DMS114 treated with DMSO at 0.1 percent for 48 hours (cell line): ENCODE data around the gene LRRC26.

Experiments used
- DNase-seq: peaks from one replicate; lab custom pipeline; 2025; ENCODE audit not compliant: unreplicated experiment; lab: John Stamatoyannopoulos, UW

The LRRC26 gene

GRCh38 chr9:137168904-137169856 lies 671 bp downstream of the LRRC26 start:
- DNase-seq = peak; percentile 32

- DNase-seq = no peak
Measured at GRCh38 chr9:137168573-137168903, 1.3 kb downstream of the LRRC26 start.

- no peak for DNase-seq
Measured at GRCh38 chr9:137167747-137168572, 1.9 kb downstream of the LRRC26 start.

DNA sequence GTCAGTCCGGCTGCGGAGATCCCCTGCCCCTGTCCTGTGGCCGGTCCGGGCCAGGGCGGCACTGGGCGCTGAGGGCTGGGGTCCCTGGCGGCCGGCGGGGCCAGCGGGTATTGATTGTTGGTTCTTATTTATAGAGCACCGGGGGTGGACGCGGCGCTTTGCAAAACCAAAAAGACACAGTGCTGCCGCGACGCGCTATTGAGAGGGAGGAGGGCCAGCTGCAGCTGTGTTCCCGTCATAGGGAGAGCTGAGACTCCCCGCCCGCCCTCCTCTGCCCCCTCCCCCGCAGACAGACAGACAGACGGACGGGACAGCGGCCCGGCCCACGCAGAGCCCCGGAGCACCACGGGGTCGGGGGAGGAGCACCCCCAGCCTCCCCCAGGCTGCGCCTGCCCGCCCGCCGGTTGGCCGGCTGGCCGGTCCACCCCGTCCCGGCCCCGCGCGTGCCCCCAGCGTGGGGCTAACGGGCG lies 2.5 kb downstream of the LRRC26 start:
- DNase-seq = no peak

DNA sequence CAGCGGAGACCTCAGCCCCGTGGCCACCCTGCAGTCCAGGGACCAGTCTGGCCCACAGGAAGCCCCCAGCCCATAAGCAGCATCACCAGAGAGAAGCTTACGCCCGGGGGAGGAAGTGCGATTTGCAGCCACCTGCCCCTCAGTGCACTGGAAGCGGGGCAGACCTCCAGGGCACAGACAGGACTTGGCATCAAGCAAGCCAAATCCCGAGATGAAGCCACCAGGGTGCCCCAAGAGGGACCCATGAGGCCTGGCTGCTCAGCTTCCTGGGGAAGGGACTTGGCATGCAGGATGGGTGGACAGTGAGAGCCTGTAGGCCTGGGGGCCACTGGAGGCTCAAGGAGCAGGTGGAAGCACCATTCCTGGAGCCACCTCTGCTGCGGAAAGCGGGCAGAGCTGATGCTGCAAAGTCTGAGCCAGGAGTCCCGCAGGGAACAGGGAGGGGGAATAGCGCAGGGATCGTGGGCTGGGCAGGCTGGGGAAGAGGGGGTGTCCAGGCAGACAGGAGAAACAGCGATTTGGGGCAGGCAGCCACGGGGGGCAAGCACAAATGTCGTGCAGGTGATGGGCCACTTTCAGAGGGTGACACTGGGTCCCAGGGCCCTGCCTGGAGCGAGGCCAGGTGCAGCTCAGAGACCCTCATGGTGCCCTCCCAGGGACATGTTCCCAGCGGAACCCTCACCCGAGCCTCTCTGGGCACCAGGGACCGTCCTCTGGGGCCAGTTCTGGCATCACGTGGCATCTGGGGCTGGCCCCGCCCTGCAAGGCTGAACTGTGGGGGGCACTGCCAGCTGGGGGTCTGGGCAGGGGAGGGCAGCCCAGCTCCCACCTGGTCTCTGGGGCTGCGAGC lies 3.2 kb downstream of the LRRC26 start:
- DNase-seq = no peak

- DNase-seq = no peak
Measured at GRCh38 chr9:137165250-137165836, 4.5 kb downstream of the LRRC26 start.

GRCh38 chr9:137164370-137165249 lies 5.2 kb downstream of the LRRC26 start:
- no peak for DNase-seq

DNA sequence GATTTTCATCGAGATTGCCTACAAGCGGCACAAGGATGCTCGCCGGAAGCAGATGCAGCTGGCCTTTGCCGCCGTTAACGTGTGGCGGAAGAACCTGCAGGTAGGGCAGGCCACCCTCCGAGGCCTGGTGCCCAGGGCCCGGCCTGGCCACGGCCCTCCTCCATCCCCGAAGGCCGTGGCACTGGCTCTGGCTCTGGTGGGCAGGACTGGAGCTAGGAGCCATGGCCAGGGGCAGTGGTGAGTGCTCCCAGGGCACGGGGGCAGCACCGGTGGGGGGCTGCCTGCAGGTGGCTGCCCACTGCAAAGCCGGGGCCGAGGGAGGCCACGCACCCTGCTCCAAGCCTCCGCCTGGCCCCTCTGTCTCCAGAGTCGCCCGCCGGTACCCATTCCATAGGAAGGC lies 6.0 kb downstream of the LRRC26 start:
- DNase-seq = no peak

DNA sequence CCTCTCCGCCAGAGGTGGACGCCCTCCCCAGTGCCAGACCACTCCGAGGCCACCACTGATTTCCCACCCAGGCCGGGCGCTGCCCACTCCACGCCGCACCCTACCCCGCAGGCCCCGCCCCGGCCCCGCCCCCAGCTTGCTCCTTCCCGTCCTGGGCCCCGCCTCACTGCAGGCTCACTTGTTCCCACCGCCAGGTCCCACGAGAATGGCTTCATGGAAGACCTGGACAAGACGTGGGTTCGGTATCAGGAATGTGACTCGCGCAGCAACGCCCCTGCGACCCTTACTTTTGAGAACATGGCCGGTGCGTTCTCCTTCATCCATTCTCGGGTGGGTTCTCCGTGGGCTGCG lies 6.5 kb downstream of the LRRC26 start:
- DNase-seq = no peak

DNA sequence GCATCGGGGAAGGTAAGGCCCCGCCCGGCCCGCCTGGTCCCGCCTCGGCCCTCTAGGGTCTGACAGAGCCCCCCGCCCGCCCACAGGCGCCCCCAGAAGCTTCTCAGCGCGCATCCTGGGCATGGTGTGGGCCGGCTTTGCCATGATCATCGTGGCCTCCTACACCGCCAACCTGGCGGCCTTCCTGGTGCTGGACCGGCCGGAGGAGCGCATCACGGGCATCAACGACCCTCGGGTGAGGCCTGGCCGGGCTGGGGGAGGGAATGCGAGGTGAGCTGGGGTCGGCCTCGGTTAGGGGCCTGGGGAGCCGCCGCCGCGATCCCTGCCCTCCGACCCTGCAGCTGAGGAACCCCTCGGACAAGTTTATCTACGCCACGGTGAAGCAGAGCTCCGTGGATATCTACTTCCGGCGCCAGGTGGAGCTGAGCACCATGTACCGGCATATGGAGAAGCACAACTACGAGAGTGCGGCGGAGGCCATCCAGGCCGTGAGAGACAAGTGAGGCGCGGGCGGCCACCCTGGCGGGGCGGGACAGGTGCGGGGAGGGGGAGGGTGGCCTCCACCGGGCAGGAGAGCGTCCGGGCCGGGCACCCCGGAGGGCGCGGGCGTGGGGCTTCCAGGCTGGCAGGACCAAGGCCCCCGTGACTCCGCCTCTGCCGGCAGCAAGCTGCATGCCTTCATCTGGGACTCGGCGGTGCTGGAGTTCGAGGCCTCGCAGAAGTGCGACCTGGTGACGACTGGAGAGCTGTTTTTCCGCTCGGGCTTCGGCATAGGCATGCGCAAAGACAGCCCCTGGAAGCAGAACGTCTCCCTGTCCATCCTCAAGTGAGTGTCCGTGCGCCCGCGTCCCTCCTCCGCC lies 7.1 kb downstream of the LRRC26 start:
- DNase-seq = no peak

DNA sequence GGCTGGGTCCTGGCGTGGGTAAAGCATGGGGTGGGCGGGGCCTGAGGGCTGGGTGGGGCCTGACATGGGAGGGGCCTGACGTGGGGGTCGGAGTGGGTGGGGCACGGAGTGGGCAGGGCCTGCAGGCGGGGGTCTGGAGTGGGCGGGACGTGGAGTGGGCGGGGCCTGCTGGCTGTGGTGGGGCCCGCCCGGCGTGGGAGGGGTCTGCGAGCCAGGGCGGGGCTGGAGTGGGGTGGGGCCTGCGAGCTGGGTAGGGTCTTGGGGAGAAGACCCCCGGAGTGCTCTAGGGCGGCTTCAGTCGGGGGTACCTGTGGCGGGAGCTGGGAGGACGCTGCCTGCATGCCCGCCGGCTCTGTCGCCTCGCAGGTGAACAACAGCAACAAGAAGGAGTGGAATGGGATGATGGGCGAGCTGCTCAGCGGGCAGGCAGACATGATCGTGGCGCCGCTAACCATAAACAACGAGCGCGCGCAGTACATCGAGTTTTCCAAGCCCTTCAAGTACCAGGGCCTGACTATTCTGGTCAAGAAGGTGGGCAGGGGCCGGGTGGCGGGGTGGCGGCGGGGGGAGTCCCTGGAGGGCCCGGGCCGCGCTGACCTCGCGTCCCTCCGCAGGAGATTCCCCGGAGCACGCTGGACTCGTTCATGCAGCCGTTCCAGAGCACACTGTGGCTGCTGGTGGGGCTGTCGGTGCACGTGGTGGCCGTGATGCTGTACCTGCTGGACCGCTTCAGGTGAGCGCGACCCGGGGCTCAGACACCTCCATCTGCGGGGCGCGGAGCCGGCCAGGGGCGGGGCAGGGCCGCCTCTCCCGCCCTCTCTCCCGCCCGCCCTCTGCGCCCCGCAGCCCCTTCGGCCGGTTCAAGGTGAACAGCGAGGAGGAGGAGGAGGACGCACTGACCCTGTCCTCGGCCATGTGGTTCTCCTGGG lies 8.0 kb downstream of the LRRC26 start:
- no peak for DNase-seq

DNA sequence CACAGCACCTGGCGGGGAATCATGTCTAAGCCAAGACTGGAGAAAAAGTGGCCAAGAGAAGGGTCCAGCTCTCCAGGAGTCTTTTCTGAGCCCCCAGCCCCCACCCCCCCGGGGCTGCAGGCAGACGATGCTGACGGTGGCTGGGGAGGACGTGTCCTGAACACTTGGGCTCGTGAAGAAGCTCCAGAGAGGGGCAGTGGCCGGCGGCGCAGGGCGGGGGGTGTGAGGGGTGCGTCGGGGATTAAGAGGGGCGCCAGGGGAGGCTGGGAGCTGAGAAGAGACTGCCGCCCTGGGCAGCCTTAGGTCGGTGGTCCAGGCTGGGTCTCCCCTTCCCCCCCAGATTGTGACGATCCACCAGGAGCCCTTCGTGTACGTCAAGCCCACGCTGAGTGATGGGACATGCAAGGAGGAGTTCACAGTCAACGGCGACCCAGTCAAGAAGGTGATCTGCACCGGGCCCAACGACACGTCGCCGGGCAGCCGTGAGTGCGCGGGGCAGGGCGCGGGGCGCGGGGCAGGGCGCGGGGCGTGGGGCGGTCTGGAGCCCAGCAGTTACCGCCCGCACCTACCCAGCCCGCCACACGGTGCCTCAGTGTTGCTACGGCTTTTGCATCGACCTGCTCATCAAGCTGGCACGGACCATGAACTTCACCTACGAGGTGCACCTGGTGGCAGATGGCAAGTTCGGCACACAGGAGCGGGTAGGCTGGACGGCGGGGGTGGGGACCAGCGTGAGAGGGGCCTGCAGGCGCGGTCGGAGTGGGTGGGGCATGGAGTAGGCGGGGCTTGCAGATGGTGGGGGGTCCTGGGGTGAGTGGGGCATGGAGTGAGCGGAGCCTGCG lies 8.9 kb downstream of the LRRC26 start:
- DNase-seq = no peak

- no peak for DNase-seq
Measured at GRCh38 chr9:137160054-137160425, 9.8 kb downstream of the LRRC26 start.

DNA sequence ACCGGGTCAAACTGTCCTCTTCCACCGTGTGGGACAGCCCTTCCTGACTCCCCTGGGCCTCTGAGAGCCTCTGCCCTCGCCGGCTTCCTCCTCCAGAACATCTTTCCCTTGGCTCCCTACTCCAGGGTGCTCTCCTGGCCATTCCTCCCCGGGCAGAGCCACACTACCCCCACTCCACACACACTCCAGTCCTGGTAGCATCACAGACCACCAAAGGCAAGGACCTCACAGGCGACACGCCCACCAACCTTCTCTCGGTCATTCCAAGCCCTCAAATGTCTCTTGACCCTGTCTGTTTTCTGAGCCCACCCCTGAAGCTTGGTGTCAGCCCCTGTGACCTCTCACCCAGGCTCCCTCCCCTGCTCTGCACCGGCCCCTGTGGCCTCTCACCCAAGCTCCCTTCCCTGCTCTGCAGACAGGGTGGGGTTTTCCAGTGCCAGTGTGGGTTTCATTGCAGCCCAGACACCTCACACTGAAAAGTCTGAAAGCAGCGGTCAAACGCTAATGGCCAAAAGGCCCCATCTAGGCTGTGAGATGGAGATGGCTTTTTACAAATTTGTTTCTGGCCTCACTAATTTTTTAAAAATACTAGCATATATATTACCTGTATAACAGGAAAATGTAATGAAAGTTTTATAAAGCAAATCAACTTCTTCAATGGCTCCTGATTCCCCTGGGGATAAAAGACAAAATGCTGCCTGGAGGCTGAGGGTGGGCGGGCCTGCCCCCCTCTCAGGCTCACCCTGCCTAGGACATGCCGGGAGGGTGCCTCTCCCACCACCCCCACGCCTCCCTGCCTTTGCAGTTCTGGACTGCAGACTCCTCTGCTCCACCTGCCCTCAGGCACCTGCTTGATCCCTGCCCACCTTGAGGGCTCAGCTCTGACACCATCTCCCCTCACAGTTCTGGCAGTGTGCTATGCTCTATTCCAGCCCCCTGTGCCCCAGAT lies 10.5 kb downstream of the LRRC26 start:
- no peak for DNase-seq

DNA sequence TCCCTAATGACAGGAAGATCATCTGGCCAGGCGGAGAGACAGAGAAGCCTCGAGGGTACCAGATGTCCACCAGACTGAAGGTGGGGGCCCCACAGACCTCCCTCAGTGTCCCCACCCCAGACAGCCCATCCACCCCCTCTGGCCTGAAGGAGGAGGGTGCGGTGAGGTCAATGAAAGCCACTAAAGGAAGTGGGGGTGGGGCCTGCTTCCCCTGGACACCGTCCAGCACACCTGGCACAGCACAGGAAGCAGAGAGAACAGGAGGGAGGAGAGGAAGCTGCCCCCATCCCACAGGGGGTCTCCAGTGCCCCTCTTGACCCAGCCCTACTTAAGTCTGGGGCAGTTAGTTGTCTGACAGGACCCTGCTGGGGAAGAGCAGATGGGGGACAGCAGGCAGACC lies 11.2 kb downstream of the LRRC26 start:
- no peak for DNase-seq
